HG02763 (cell line): ENCODE data around the gene UPP1.
"Not testable (repeated sequence)": the region's sequence is repeated elsewhere in the genome, so short reads cannot be mapped to it uniquely, and the experiment has no call there.

Experiments
- ATAC-seq: cut with Tn5 transposase; IDR thresholded peaks from one replicate; pipeline ENCODE4 v1.9.1; 2021; ENCODE audit warnings: mild to moderate bottlenecking, moderate library complexity; ENCODE audit not compliant: unreplicated experiment

UPP1 gene

DNA sequence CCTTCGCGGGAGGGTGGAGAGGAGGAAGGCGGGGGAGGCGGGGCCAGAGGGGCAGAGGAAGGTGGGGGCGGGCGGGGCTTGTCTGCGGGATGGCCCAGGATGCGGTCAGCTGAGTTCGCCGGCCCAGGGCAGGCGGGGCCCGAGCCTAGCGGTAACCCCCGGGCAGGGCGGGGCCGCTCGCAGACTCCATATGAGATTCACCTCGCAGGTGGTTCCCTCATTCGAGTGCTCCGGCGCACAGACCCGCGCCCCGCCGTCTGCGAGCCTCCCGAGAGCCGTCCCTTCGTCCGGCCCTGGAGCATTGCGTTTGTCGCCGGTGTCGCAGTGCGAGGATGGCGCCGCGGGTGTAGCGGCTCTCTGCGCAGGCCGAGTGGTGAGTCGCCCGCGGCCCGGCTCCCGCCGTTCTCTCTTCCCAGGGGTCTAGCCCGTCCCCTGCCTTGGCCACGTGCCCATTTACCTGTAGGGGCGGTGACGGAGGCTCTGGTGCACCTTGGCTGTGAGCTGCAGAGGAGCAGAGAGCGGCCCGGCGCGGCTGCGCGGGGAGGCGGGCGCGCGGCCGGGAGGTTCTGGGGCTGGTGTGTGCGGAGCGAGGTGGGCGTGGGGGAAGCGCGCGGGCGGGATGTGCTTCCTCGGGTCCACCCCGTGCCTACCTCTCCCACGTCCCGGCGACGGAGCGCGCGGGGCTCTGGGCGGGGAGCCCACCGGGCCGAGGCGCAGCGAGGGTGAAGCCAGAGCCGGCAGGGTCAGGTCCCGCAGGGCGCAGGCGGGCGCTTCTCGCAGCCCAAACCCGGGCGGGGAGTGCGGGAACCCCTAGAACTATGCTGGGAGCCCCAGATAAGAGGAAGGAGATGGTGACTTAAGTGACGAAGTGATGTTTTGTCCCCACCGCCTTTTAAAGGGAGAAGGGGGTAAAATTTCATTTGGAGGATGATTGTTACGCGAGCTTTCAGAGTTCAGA, at the start of gene UPP1:
Gene UPP1 (plus strand): TSS at position 220 of the 958 bp plus-strand sequence. CDS start 5,519 bp downstream, outside the sequence.
- peak; percentile 48 for ATAC-seq

GRCh38 chr7:48040944-48041652, 48.0 kb upstream of the UPP1 start:
- no peak for ATAC-seq

DNA sequence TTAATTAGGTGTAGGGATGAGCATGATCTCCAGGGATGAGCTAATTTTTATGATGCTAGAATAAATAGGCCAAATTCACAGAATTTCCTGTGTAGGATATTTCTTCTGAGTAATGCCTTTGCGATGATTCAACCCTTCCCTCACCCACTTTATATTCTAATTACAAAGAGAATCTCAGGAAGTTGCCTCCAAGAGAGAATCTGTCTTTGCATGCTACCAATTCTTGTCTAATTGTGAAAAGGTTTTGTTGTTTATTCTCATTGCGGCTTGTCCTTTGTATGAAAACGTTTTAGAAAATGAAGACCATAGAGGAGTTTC, 47.5 kb upstream of the UPP1 start:
- no peak for ATAC-seq

- no peak for ATAC-seq
Measured at GRCh38 chr7:48042216-48042615, 46.8 kb upstream of the UPP1 start.

- ATAC-seq: no peak
Measured at GRCh38 chr7:48042636-48043035, 46.4 kb upstream of the UPP1 start.

DNA sequence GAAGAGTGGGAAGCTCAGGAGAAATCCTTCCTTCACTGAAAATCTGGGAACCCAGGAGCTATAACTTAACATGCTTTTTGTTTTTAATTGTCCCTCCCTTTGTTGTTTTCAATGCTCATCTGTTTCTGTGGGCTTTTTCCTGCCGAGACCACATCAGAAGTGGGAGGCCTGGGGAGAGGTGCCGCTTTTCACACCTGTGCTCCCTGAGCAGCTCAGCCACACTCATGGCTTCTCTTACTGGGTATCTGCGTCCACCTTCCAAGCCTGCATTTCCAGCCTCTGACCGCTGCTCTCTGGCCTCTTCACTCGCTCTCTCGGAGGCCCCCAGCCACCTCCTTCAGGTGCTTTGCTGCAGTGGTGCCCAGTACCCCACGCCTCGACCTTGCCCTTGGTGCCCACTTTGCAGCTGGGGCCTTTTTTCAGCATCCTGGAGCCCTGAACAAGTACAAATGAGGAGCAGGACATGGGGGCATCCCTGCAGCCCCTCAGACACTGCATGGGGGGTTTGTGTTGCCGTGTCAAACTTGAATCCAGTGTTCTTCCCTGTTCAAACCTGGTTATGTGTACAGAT, 43.8 kb upstream of the UPP1 start:
- ATAC-seq: no peak

GRCh38 chr7:48046458-48046857, 42.6 kb upstream of the UPP1 start:
- no peak for ATAC-seq

GRCh38 chr7:48048113-48048512, 41.0 kb upstream of the UPP1 start:
- no peak for ATAC-seq

- ATAC-seq: no peak
Measured at GRCh38 chr7:48049850-48050249, 39.2 kb upstream of the UPP1 start.

DNA sequence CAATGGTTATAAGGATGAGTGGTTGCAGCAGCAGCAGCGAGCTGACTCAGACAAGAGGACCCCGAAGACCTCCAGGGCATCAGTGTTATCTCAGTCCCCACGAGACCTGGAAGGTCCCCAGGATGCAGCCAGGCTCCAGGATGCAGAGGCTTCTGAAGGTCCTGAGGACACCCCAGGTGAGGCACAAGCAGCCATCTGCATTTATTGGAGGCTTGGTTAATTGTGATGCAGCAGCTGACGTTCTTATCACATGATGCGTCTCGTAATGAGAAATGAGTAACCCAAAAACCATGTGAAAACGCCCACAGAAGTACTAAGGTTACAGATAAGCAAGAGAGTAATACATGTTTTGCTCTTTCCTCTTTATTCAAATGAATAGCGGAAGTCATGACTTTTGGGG, 36.3 kb upstream of the UPP1 start:
- ATAC-seq: peak; percentile 65

- no peak for ATAC-seq
Measured at GRCh38 chr7:48053736-48054135, 35.3 kb upstream of the UPP1 start.

- ATAC-seq: no peak
Measured at GRCh38 chr7:48058990-48059389, 30.1 kb upstream of the UPP1 start.

GRCh38 chr7:48059706-48060105, 29.4 kb upstream of the UPP1 start:
- no peak for ATAC-seq

GRCh38 chr7:48063985-48064384, 25.1 kb upstream of the UPP1 start:
- ATAC-seq: no peak

GRCh38 chr7:48067475-48067874, 21.6 kb upstream of the UPP1 start:
- ATAC-seq: no peak

- no peak for ATAC-seq
Measured at GRCh38 chr7:48074204-48074654, 14.8 kb upstream of the UPP1 start.

GRCh38 chr7:48077423-48077822, 11.6 kb upstream of the UPP1 start:
- no peak for ATAC-seq

DNA sequence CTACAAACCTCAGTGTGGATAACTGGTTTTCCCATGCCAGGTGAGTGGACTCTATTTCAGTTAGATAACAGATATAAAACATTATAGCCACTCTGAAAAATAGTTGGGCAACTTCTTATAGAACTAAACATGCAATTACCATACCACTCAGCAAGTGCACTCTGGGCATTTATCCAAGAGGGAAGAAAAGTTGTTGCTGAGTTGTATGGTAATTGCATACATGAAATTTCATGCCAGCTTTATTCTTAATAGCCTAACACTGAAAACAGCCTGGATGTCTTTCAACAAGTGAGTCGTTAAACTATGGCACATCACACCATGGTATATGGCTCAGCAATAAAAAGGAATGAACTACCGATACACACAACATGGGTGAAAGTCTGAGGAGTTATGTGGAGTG, 10.6 kb upstream of the UPP1 start:
- no peak for ATAC-seq

DNA sequence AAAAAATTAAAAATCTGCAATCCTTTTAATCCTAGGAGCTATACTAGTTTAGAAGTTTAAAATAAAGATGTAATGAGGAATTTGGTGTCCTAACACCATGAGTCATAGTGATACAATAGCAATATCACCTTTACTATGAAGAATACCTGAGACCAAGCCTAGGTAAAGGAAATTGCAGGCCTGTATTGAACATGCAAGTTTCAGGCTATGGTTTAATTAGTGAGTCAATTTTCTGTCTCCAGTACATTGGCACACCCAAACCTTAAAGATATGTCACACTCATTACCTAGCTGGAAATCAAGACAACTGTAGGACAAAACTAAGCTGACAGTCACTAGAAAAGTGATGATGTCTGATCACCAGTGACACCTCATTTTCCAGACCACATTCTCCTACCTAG, 6.7 kb upstream of the UPP1 start:
- ATAC-seq: not testable (repeated sequence)

GRCh38 chr7:48083114-48083830, 5.8 kb upstream of the UPP1 start:
- no peak for ATAC-seq
